ENCODE data around the gene SWAP70.

DNA sequence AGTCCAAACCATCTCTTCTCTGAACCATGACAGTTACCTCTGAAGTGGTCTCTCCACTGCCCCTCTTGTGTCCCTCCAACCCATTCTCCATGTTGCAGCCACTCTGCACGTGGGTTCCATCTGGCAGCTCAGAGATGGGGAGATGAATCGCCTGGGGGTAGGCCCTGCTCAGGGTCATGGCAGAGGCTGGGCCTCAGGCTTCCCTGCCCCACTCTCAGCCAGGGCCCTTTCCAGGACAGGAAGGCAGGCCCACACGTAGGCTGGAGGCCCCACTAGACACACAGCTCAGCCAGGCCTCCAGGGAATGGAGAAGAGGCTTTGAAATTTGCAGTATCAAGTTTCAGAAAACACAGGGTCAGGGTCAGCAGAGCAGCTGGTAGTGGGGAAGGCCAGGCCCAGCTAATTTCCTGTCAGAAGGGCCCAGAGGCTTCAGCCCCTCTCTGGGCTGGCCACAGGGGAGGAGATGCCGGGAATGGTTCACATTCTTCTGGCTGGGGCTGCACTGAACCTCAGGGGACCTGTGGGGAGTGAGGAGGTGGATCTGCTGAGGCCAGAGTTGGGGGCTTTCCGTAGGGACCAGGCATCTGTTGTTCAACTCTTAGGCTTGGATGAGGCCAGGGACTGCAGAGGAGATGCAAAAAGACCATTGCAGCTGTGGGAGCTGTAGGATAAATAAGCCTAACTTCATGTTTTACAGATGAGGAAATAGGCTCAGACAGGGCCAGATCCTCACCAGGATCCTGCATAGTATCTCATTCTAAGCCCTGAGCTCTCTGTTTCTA is 101.6 kb downstream of the SWAP70 start:
- TF ChIP-seq CTCF (conservative IDR thresholded peaks at IDR 0.05; ENCODE audit: low read depth, low read length): no peak
- TF ChIP-seq EZH2 (IDR thresholded peaks at IDR 0.05; ENCODE audit: borderline replicate concordance, low read depth, low read length, poor library complexity, severe bottlenecking): no peak
